Ishikawa (cell line): ENCODE results near the gene CHAT.

ENCODE experiments used
- CEBPB ChIP-seq: IDR thresholded peaks from 2 replicates; pipeline ENCODE4 v1.6.1; 2012
- CREB1 ChIP-seq: IDR thresholded peaks from 2 replicates; pipeline ENCODE4 v1.6.1; 2012; ENCODE audit warnings: low read depth
- EP300 ChIP-seq: IDR thresholded peaks from 2 replicates; pipeline ENCODE4 v1.6.1; 2012; ENCODE audit warnings: borderline replicate concordance
- MAX ChIP-seq: IDR thresholded peaks from 2 replicates; pipeline ENCODE4 v1.6.1; 2012
- NFIC ChIP-seq: IDR thresholded peaks from 2 replicates; pipeline ENCODE4 v1.6.1; 2012
- RAD21 ChIP-seq: IDR thresholded peaks from 2 replicates; pipeline ENCODE4 v1.6.1; 2012; ENCODE audit warnings: low read depth
- REST ChIP-seq: IDR thresholded peaks from 2 replicates; pipeline ENCODE4 v1.6.1; 2012; ENCODE audit warnings: low read depth, mild to moderate bottlenecking
- TCF12 ChIP-seq: IDR thresholded peaks from 2 replicates; pipeline ENCODE4 v1.6.1; 2012; ENCODE audit warnings: low read depth
- TEAD4 ChIP-seq: IDR thresholded peaks from 2 replicates; pipeline ENCODE4 v1.6.1; 2012
- USF1 ChIP-seq: IDR thresholded peaks from 2 replicates; pipeline ENCODE4 v1.6.1; 2012
- YY1 ChIP-seq: IDR thresholded peaks from 2 replicates; pipeline ENCODE4 v1.6.1; 2012; ENCODE audit warnings: low read depth
- ZBTB7A ChIP-seq: IDR thresholded peaks from 2 replicates; pipeline ENCODE4 v1.6.1; 2012; ENCODE audit warnings: low read depth

GRCh38 chr10:49610114-49610457 is 3.8 kb upstream of the CHAT start, which contains the start of gene SLC18A3:
- TF ChIP-seq YY1 (no peak), RAD21 (no peak), TEAD4 (no peak), USF1 (no peak), TCF12 (no peak), CEBPB (no peak), REST (no peak), MAX (no peak), EP300 (no peak), CREB1 (no peak), ZBTB7A (no peak), NFIC (no peak)
